ENCODE results near the gene SPATA24. TPM values are rescaled to one million over a fixed set of nuclear protein-coding genes. Genes with fewer than 3 reads are reported as not detected.
A peak's percentile ranks its signal among the peaks of the same experiment; 100 is the strongest.
"Not testable (repeated sequence)": the region's sequence is repeated elsewhere in the genome, so short reads cannot be mapped to it uniquely, and the experiment has no call there.

SPATA24 gene
- 8.1 and 10.3 TPM in 2 replicates for total RNA-seq

- DNase-seq (ENCODE audit: low read depth in 2 of 2), result peak; percentile 96 to 97
These were observed at the start of gene SPATA24 for GRCh38 chr5:139403787-139404483. SPATA24 (minus strand) TSS chr5:139404089; CDS start chr5:139404060, 29 bp downstream.

DNA sequence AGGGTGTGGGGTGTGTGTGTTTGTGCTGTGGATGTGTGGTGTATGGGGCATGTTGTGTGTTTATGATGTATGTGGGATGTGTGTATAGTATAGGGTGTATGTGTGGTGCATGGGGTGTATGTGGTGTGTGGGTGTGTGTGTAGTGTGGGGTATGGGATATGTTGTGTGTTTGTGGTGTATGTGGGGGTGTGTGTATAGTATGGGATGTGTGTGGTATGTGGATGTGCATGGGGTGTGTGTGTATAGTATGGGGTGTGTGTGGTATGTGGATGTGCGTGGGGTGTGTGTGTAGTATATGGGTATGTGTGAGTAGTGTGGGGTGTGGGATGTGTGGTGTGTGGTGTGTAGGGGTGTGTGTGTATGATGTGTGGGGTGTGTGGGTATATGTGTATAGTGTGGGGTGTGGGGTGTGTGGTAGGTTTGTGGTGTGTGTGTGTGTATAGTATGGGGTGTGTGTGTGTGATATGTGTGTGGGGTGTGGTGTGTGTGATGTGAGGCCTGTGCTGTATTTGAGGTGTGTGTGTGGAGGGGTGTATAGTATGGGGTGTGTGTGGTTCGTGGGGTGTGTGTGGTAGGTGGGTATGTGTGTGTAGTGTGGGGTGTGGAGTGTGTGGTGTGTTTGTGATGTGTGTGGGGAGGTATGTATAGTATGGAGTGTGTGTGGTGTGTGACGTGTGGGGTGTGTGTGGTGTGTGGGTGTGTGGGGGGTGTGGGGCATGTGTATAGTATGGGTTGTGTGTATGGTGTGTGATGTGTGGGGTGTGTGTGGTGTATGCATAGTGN, 48.2 kb upstream of the SPATA24 start:
- no peak for DNase-seq (ENCODE audit: low read depth in 2 of 2)

- no peak for DNase-seq (ENCODE audit: low read depth in 2 of 2)
These were observed 47.3 kb upstream of the SPATA24 start for GRCh38 chr5:139451176-139451575.

DNA sequence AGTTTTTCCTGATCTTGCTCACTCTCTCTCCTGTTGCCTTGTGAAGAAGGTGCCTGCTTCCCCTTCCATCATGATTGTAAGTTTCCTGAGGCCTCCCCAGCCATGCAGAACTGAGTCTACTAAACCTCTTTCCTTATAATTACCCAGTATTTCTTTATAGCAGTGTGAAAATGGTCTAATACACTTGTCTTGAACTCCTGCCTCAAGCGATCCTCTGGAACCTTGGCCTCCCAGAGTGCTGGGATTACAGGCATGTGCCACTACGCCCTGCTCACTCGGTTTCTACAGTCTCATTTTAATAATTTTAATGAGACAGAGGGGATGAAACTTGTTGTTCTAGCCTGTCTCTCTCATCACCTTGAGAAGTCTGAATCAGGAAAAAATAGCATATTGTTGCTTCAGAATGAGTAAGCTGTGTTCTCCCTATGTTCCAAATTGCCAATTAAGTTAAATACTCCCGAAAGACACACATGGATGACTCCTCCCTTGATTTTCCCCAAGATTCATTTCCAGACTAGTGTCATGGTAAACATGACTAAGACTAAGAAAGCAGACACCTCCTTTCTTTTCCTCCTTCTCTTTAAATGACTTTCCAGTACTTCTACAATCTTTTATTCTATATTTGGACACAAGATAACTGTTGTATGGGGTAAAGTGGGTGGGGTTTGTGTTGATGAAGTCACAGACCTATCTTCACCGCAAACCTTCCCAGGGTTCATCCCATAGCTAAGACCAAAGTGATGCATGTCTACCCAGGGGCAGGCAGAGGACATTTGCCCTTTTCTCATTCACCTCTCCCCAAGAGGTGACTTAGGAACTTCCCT, 43.3 kb upstream of the SPATA24 start:
- no peak for DNase-seq (ENCODE audit: low read depth in 2 of 2)

- DNase-seq (ENCODE audit: low read depth in 2 of 2), result no peak
These were observed 41.7 kb upstream of the SPATA24 start for GRCh38 chr5:139445325-139446170.

GRCh38 chr5:139443831-139444453, 40.1 kb upstream of the SPATA24 start:
- DNase-seq (ENCODE audit: low read depth in 2 of 2), result peak in 1 of 2 donors; percentile 85

DNA sequence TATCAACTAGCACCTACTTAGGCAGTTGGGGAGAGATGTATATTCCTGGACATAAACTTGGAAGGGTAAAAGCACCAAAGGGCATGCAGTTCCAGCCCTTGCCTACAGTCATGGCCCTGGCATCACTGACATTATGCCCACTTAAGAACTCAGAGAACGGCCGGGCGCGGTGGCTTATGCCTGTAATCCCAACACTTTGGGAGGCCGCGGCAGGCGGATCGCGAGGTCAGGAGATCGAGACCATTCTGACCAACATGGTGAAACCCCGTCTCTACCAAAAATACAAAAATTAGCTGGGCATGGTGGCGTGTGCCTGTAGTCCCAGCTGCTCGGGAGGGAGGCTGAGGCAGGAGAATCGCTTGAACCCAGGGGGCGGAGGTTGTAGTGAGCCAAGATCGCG, 36.5 kb upstream of the SPATA24 start:
- DNase-seq (ENCODE audit: low read depth in 2 of 2), result not testable (repeated sequence)

- DNase-seq (ENCODE audit: low read depth in 2 of 2), result peak; percentile 86 to 91
These were observed 35.4 kb upstream of the SPATA24 start, which contains the start of gene DNAJC18 for GRCh38 chr5:139439013-139439903. DNAJC18 (minus strand) TSS chr5:139439525; CDS start chr5:139439445, 80 bp downstream.

DNA sequence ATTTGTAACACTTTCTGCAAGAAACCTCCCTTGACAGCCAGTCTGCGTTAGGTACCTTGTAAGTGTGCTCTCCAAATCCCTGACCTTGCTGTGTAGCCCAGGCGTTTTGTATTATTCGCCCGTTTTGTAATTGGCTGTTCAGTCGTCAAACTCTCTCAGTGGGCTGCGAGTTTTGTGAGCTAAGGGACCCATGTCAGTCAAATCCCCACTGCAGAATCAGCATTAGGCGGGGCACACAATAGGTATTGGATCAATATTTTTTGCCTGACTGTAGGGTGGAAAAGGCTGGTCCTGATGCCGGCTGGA, 34.8 kb upstream of the SPATA24 start:
- DNase-seq (ENCODE audit: low read depth in 2 of 2), result no peak

DNA sequence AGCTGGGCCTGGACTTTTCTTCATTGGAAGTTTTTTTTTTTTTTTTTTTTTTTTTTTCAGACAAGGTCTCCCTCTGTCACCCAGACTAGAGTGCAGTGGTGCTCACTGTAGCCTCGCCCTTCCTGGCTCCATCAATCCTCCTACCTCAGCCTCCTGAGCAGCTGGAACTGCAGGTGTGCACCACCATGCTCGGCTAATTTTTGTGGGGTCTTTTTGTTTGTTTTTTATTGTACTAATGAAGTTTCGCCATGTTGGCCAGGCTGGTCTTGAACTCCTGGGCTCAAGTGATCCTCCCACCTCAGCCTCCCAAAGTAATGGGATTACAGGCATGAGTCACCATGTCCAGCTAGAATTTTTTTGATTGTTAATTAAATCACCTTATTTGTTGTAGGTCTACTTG, 31.8 kb upstream of the SPATA24 start:
- DNase-seq (ENCODE audit: low read depth in 2 of 2), result no peak

GRCh38 chr5:139431706-139432105, 27.8 kb upstream of the SPATA24 start:
- no peak for DNase-seq (ENCODE audit: low read depth in 2 of 2)

- no peak for DNase-seq (ENCODE audit: low read depth in 2 of 2)
These were observed 26.1 kb upstream of the SPATA24 start for GRCh38 chr5:139430015-139430414.

- no peak for DNase-seq (ENCODE audit: low read depth in 2 of 2)
These were observed 22.5 kb upstream of the SPATA24 start for GRCh38 chr5:139426203-139426885.

DNA sequence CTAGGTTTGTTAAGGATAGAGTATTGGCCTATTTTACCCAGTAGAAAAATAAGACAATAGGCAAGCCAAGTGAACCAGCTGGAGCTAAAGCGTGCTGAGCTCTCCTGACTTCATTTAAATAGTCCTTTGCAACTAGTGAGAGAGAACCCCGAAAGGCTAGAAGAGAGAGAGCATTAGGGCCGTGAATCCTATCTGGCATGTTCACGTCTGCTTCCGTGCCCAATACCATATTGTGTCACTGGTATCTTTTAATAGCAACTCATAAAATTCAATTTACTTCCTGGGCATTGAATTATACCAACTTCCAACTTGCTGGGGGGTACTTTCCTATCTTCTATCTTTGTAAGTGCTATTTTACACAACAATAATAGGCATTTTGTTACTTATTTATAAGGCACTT, 21.6 kb upstream of the SPATA24 start:
- no peak for DNase-seq (ENCODE audit: low read depth in 2 of 2)

GRCh38 chr5:139422307-139422893, 18.5 kb upstream of the SPATA24 start:
- peak; percentile 79 to 82 for DNase-seq (ENCODE audit: low read depth in 2 of 2)

DNA sequence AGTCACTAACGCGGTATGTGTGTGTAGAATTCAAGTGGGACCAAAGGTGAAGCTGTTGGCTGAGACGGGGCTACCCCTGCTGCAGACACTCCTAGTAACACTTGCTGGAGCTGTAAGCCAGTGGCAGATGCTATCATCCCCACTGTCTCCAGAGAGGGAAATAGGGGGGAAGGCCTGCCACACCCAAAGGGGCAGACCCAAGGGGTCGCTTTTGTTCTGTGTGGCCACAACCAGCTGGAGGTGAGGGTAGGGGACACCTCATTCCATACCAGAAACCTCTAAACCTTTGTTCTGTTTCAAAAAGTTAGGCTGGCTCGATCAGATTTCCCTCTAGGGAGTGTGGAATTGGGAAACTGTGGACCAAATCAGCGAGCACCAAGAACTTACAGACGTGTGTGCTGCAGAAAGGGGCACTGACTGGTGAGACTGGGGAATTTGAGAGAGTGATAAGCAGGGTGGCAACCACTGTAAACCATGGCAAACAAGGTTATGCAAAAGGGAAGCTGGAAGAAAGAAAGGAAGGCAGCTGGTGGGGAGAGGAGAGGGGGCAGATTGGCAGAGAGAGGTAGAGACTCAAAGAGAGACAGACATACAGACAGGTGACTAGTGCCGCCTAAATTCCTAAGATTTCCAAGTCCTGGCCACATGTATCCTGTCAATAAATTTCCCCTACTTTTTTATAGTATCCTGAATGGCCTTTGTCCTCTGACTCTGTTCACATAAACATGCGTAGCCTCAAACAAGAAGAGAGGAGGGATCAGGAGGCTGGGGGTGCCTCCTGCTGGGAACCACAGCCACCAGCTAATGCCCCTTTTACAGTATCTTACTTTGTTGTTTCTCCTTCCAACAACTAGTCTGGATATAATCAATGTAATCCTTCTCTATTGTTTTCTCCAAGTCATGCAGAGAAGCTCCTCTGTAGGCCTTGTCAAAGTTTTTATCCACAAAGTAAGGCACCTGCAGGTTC, 15.6 kb upstream of the SPATA24 start:
- DNase-seq (ENCODE audit: low read depth in 2 of 2), result peak in 1 of 2 donors; percentile 27

DNA sequence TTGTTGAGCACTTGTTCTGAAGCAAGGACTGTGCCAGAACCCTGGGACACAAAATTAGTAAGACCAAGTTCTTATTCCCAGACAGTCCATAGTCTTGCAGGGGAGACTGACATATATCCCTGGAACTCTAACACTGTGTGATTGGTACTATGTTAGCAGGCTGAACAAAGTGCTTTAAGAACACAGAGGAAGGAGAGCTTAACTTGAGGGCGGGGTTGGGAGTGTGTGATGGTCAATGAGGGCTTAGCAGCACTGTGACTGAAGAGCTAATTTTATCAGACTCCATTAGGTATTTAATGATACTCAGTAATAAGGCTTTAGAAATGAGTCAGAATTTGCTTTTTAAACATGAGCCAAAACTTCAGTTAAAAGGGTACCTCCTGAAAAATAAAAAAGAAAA, 14.9 kb upstream of the SPATA24 start:
- peak in 1 of 2 donors; percentile 16 for DNase-seq (ENCODE audit: low read depth in 2 of 2)

Data from lung microvascular endothelial cell (primary cell).